HG02623 (cell line): ENCODE results near the gene RMC1.
"Not testable (repeated sequence)": the region's sequence is repeated elsewhere in the genome, so short reads cannot be mapped to it uniquely, and the experiment has no call there.

Source experiments
- ATAC-seq: cut with Tn5 transposase; IDR thresholded peaks from one replicate; pipeline ENCODE4 v1.9.1; 2021; ENCODE audit warnings: moderate library complexity; ENCODE audit not compliant: unreplicated experiment

Gene RMC1

GRCh38 chr18:23556145-23556780 lies 53.0 kb downstream of the RMC1 start:
- no peak for ATAC-seq

- ATAC-seq = not testable (repeated sequence)
These were observed 54.2 kb downstream of the RMC1 start for GRCh38 chr18:23557511-23557910.

GRCh38 chr18:23560186-23560585 lies 56.9 kb downstream of the RMC1 start:
- no peak for ATAC-seq

GRCh38 chr18:23563377-23564043 lies 60.2 kb downstream of the RMC1 start:
- no peak for ATAC-seq

GRCh38 chr18:23565916-23566547 lies 62.7 kb downstream of the RMC1 start:
- no peak for ATAC-seq

- no peak for ATAC-seq
These were observed 64.4 kb downstream of the RMC1 start for GRCh38 chr18:23567671-23568070.

GRCh38 chr18:23568281-23569138 lies 65.2 kb downstream of the RMC1 start:
- ATAC-seq = no peak

- ATAC-seq = no peak
These were observed 66.2 kb downstream of the RMC1 start for GRCh38 chr18:23569299-23570063.

GRCh38 chr18:23570912-23571504 lies 67.7 kb downstream of the RMC1 start:
- ATAC-seq = no peak

- no peak for ATAC-seq
These were observed 68.7 kb downstream of the RMC1 start for GRCh38 chr18:23572012-23572411.

GRCh38 chr18:23572570-23572969 lies 69.3 kb downstream of the RMC1 start:
- ATAC-seq = no peak

- ATAC-seq = no peak
These were observed 69.7 kb downstream of the RMC1 start for GRCh38 chr18:23573020-23573419.

GRCh38 chr18:23573626-23574431 lies 70.5 kb downstream of the RMC1 start:
- no peak for ATAC-seq

GRCh38 chr18:23574611-23575308 lies 71.4 kb downstream of the RMC1 start:
- no peak for ATAC-seq

GRCh38 chr18:23575309-23575651 lies 72.0 kb downstream of the RMC1 start:
- no peak for ATAC-seq

- ATAC-seq = not testable (repeated sequence)
These were observed 74.2 kb downstream of the RMC1 start for GRCh38 chr18:23577521-23577920.

- ATAC-seq = no peak
These were observed 74.9 kb downstream of the RMC1 start for GRCh38 chr18:23578067-23578701.

GRCh38 chr18:23578891-23579653 lies 75.8 kb downstream of the RMC1 start:
- ATAC-seq = no peak
